HepG2 (cell line): ENCODE measurements around the gene PIP4K2B. TPM values are rescaled to one million over a fixed set of nuclear protein-coding genes. Genes with fewer than 3 reads are reported as not detected.
A peak's percentile ranks its signal among the peaks of the same experiment; 100 is the strongest.

Experiments used
- ATAC-seq: fragments of 200-7000 bp; cut with Tn5 transposase; 3 replicates; pipeline ENCODE4 v1.9.1; 2020; ENCODE audit warnings: mild to moderate bottlenecking, moderate library complexity
- BruUV-seq: library from RNA; stranded (reverse); fragments of 400-500 nt; replicated peaks from 2 replicates; lab custom pipeline; 2021; lab: Mats Ljungman, UMichigan
- CTCF ChIA-PET: fragments of 300-600 bp; formaldehyde crosslinking; extraction: SDS; loops from one replicate; lab custom pipeline; 2021; ENCODE audit warnings: low total read pairs, inconsistent platforms, low intra/inter-chr PET ratio; lab: Yijun Ruan, JAX
- POLR2A ChIA-PET: fragments of 350-600 bp; sonication (Branson Sonifier 250); formaldehyde crosslinking; loops from one replicate; lab custom pipeline; 2020; ENCODE audit warnings: antibody characterized with exemption, inconsistent platforms; lab: Yijun Ruan, JAX
- DNase-seq: peaks from one replicate; pipeline ENCODE4 v3.0.0-alpha.2; 2015; ENCODE audit warnings: low spot score
- FAIRE-seq: peaks from 3 replicates; lab custom pipeline; 2011; peaks lifted over from hg19 to GRCh38; lab: Jason Lieb, UNC
- H2AFZ ChIP-seq: one replicate; pipeline ENCODE4 v1.6.1; 2011; ENCODE audit warnings: low read length, inconsistent platforms
- H3K27ac ChIP-seq: fragments of 300-600 bp; 3 replicates; pipeline ENCODE4 v1.8.0; 2011; ENCODE audit warnings: mixed run types, mild to moderate bottlenecking, mixed read lengths, low read length, inconsistent platforms; ENCODE audit not compliant: insufficient read depth; ENCODE audit errors: extremely low read length
- H3K27me3 ChIP-seq, 2 experiments: fragments of 200-600 bp in 1 of 2; 2 replicates in 1 of 2; 3 replicates in 1 of 2; pipeline versions ENCODE4 v1.6.0 to v1.8.0; 2011; ENCODE audit warnings: low read length in 2 of 2, mild to moderate bottlenecking in 2 of 2, moderate library complexity in 2 of 2, inconsistent platforms in 1 of 2; ENCODE audit not compliant: insufficient read depth in 2 of 2, control insufficient read depth in 1 of 2
- H3K36me3 ChIP-seq, 2 experiments: fragments of 200-600 bp in 1 of 2; replicated peaks in 1 of 2; 2 replicates in 1 of 2; 3 replicates in 1 of 2; pipeline versions ENCODE4 v1.5.1 to v1.8.0; 2011; ENCODE audit warnings: low read length in 2 of 2, inconsistent platforms in 1 of 2; ENCODE audit not compliant: insufficient read depth in 2 of 2, control insufficient read depth in 1 of 2
- H3K4me1 ChIP-seq: 2 replicates; pipeline ENCODE4 v1.5.1; 2012; ENCODE audit warnings: low read length, inconsistent platforms; ENCODE audit not compliant: insufficient read depth
- H3K4me2 ChIP-seq: 2 replicates; pipeline ENCODE4 v1.6.0; 2011; ENCODE audit warnings: low read depth, low read length, inconsistent platforms
- H3K4me3 ChIP-seq, 3 experiments: fragments of 200-600 bp in 1 of 3; sonication (generic), shearing (Covaris generic) in 1 of 3; replicated peaks in 1 of 3; 2 replicates each; pipeline ENCODE4 v1.5.1; 2011 to 2016; ENCODE audit warnings: low read length in 3 of 3, inconsistent platforms in 2 of 3, low read depth in 2 of 3, mild to moderate bottlenecking in 2 of 3, control low read depth in 1 of 3, mixed read lengths in 1 of 3; ENCODE audit not compliant: insufficient read depth in 1 of 3
- H3K79me2 ChIP-seq: one replicate; pipeline ENCODE4 v1.6.1; 2011; ENCODE audit warnings: low read length, inconsistent platforms; ENCODE audit not compliant: insufficient read depth
- H3K9ac ChIP-seq: 2 replicates; pipeline ENCODE4 v1.6.0; 2011; ENCODE audit warnings: mild to moderate bottlenecking, low read depth, low read length, inconsistent platforms; ENCODE audit not compliant: insufficient read depth
- H3K9me3 ChIP-seq: 2 replicates; pipeline ENCODE4 v1.5.1; 2012; ENCODE audit warnings: mild to moderate bottlenecking, low read length
- H4K20me1 ChIP-seq: 2 replicates; pipeline ENCODE4 v1.6.0; 2011; ENCODE audit warnings: inconsistent platforms, mild to moderate bottlenecking, low read length, moderate library complexity; ENCODE audit not compliant: insufficient read depth
- POLR2A ChIP-seq, 2 experiments: IDR thresholded peaks; 2 replicates each; pipeline ENCODE4 v1.6.1; 2011; ENCODE audit warnings: low read depth in 2 of 2, low read length in 2 of 2, mild to moderate bottlenecking in 1 of 2, moderate library complexity in 1 of 2; ENCODE audit not compliant: insufficient read depth in 1 of 2
- RFX1 ChIP-seq: fragments of 450-650 bp; IDR thresholded peaks from 2 replicates; pipeline ENCODE4 v1.6.1; 2017
- TBX2 ChIP-seq: sonication (generic); formaldehyde crosslinking; IDR thresholded peaks from 2 replicates; pipeline ENCODE4 v1.5.0; 2020; ENCODE audit warnings: missing genetic modification reagents, mild to moderate bottlenecking, borderline replicate concordance
- ZNF121 ChIP-seq: sonication (generic); formaldehyde crosslinking; IDR thresholded peaks from 2 replicates; pipeline ENCODE4 v1.5.0; 2020; ENCODE audit warnings: mild to moderate bottlenecking, missing genetic modification reagents
- ZNF317 ChIP-seq: sonication (generic); formaldehyde crosslinking; IDR thresholded peaks from 2 replicates; pipeline ENCODE4 v1.5.0; 2020; ENCODE audit warnings: mild to moderate bottlenecking, missing genetic modification reagents
- ZNF501 ChIP-seq: sonication (generic); formaldehyde crosslinking; IDR thresholded peaks from 2 replicates; pipeline ENCODE4 v1.5.1; 2020; ENCODE audit warnings: mild to moderate bottlenecking, moderate library complexity, missing genetic modification reagents
- ZNF747 ChIP-seq: sonication (generic); formaldehyde crosslinking; IDR thresholded peaks from 2 replicates; pipeline ENCODE4 v1.8.1; 2023; ENCODE audit warnings: missing genetic modification reagents, mild to moderate bottlenecking, borderline replicate concordance
- WGBS: methylation state at CpG from one replicate; pipeline ENCODE4 v1.1.6; 2017; ENCODE audit warnings: low lambda C conversion rate; 5-methylcytosine and 5-hydroxymethylcytosine counted together
- in situ Hi-C: cut with HindIII; loops from 2 replicates; pipeline ENCODE4 v1.10.0; 2017; ENCODE audit warnings: low pct_unique_long_range_greater_than_20kb; ENCODE audit not compliant: extremely low pct_ligation_motif_present
- intact Hi-C: fragments of 100-400 bp; cut with micrococcal nuclease; formaldehyde crosslinking; loops from one replicate; pipeline ENCODE4 v1.10.0; 2022; ENCODE audit not compliant: unreplicated experiment
- polyA plus RNA-seq, 8 experiments: library from polyadenylated mRNA; depleted of rRNA in 3 of 8; stranded (reverse) in 7 of 8; unstranded in 1 of 8; fragments of >200 nt; fragmentation: Illumina TruSeq in 4 of 8; extraction: Trizol in 4 of 8; gene quantifications; 2 replicates each; pipeline versions ENCODE4 v1.2.1 to v1.2.3, GENCODE V29; 2011 to 2016; ENCODE audit warnings: low read depth in 4 of 8, missing spikeins in 1 of 8, mixed read lengths in 1 of 8; ENCODE audit not compliant: insufficient read depth in 1 of 8
- total RNA-seq, 5 experiments: library from RNA; depleted of rRNA; stranded (reverse); fragments of >200 nt; fragmentation: Illumina TruSeq; extraction: Trizol; gene quantifications; 2 replicates each; pipeline ENCODE4 v1.2.3, GENCODE V29; 2016; ENCODE audit warnings: low read depth in 1 of 5
- TF ChIP-seq, protein P1 (sequence below): sonication (generic); formaldehyde crosslinking; IDR thresholded peaks from 2 replicates; pipeline ENCODE4 v1.4.0; 2020; ENCODE audit warnings: missing genetic modification reagents, mild to moderate bottlenecking, borderline replicate concordance

PIP4K2B gene
- total and polyA plus RNA-seq, 2 of the 13 experiments (the other 11 are each of a cell fraction or from before 2014, with no cell fraction given): 20.4 to 54.0 TPM

DNA sequence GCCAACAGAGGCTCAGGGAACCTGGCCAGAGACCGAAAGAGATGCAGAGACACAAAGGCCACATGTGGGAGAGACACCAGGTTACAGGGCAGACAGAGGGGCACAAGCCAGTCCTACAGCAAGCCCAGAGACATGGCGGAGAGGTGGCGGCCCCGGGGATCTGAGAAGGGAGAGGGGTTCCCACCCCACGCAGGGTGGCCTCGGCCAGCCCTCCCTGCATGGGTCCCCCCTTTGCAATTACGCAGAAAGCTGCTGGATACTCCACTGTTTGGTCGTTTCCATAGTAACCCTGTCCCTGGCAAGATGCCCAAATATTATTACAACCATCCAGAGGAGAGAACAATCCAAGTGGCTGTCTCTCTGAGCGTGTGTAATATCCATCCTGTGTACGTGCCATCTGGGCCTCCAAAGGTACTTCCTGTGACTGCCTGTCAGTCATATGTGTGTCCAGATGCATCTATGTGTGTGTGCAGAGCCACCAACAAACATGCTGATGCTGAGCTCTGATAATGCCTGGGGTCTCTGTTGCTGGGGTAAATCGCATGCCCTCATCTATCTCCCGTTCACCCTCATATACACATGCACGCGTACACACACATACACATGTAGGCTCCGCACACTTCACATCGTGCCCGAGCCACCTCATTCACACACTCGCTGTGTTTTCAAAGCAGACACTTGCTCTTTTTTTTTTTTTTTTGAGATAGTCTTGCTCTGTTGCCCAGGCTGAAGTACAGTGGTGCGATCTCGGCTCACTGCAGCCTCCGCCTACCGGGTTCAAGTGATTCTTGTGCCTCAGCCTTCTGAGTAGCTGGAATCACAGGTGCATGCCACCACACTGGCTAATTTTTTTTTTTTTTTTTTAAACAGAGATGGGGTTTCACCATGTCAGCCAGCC, 56.7 kb downstream of the PIP4K2B start:
- Histone ChIP-seq H4K20me1 (peaks cover 30% of the 10 kb centered on the region), H2AFZ (no peak overlapping the region), H3K27ac (peak overlapping the region; percentile 48), H3K36me3 (peaks cover 26 to 46% of the 10 kb centered on the region in 2 experiments), H3K9ac (no peak overlapping the region), H3K27me3 (no peaks in the 10 kb centered on the region), H3K79me2 (peaks cover 72% of the 10 kb centered on the region), H3K4me3 (no peak overlapping the region; a peak in 1 of 6 replicates), H3K4me2 (no peak overlapping the region), H3K9me3 (no peaks in the 10 kb centered on the region), H3K4me1 (peaks cover 57% of the 10 kb centered on the region)
- no peak for FAIRE-seq
- CTCF ChIA-PET: no interaction called here
- in situ Hi-C loops (no loop called here), intact Hi-C loops (no loop called here)
- no TSS peak for BruUV-seq
- no peak for ATAC-seq
- POLR2A ChIA-PET: interaction anchor here (1.9 kb wide), 1 partner anchor 12 kb away, joined by 7 read pairs; the partner anchor contains the start of gene CISD3
- peak; percentile 45 for DNase-seq
- TF ChIP-seq RFX1 (peak; percentile 32; the same call in 1 of the 2 replicates), ZNF501 (CRISPR knock-in tag) (peak; percentile 43; the same call in 1 of the 2 replicates), ZNF121 (no peak), POLR2A (IDR thresholded peaks at IDR 0.05; ENCODE audit: insufficient read depth in 1 of 2, low read depth in 2 of 2, low read length in 2 of 2) (0 out of 4 replicates have a peak, but pooled peaks of 1 of the 2 experiments have one; percentile 21), TBX2 (CRISPR knock-in tag) (0 out of 2 replicates have a peak, but pooled peaks have one; percentile 26), ZNF317 (CRISPR knock-in tag) (no peak), ZNF747 (CRISPR knock-in tag) (0 out of 2 replicates have a peak, but pooled peaks have one; percentile 10)
- TF ChIP-seq, protein P1, sequence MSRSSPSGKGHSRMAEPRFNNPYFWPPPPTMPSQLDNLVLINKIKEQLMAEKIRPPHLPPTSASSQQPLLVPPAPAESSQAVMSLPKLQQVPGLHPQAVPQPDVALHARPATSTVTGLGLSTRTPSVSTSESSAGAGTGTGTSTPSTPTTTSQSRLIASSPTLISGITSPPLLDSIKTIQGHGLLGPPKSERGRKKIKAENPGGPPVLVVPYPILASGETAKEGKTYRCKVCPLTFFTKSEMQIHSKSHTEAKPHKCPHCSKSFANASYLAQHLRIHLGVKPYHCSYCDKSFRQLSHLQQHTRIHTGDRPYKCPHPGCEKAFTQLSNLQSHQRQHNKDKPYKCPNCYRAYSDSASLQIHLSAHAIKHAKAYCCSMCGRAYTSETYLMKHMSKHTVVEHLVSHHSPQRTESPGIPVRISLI (CRISPR knock-in tag): peak; percentile 28; the same call in 1 of the 2 replicates
- 91% methylated on average over 22 of the region's 22 CpGs for WGBS
